Thyroid gland (tissue), 4 donors: ENCODE results near the gene L2HGDH. TPM values are rescaled to one million over a fixed set of nuclear protein-coding genes. Genes with fewer than 3 reads are reported as not detected.
A peak's percentile ranks its signal among the peaks of the same experiment; 100 is the strongest.
"Not testable (repeated sequence)": the region's sequence is repeated elsewhere in the genome, so short reads cannot be mapped to it uniquely, and the experiment has no call there.

Experiments
- DNase-seq, 2 donors: peaks; one replicate each; pipeline ENCODE4 v3.0.0-alpha.2; 2019
- H3K27ac ChIP-seq, 3 donors: fragments of 200-600 bp; sonication (generic); 1 replicate in 2 of 3; 2 replicates in 1 of 3; pipeline ENCODE4 v1.5.1; 2016 to 2019; ENCODE audit warnings: mild to moderate bottlenecking in 1 of 3, moderate library complexity in 1 of 3
- H3K27me3 ChIP-seq: fragments of 200-600 bp; sonication (generic); one replicate; pipeline ENCODE4 v1.5.1; 2019
- H3K36me3 ChIP-seq, 2 donors: fragments of 200-600 bp; sonication (generic); one replicate each; pipeline ENCODE4 v1.5.1; 2016 to 2019
- H3K4me1 ChIP-seq, 2 donors: fragments of 200-600 bp; sonication (generic); one replicate each; pipeline ENCODE4 v1.5.1; 2017 to 2019
- H3K4me3 ChIP-seq, 3 donors: fragments of 200-600 bp; sonication (generic); replicated peaks in 1 of 3; 1 replicate in 2 of 3; 2 replicates in 1 of 3; pipeline ENCODE4 v1.5.1; 2016; ENCODE audit warnings: mild to moderate bottlenecking in 1 of 3
- H3K9me3 ChIP-seq: fragments of 200-600 bp; sonication (generic); one replicate; pipeline ENCODE4 v1.5.1; 2017
- CTCF ChIP-seq, 6 experiments: fragments of 200-600 bp in 3 of 6; fragments of 450-650 bp in 3 of 6; sonication (generic) in 3 of 6; IDR thresholded peaks; one replicate each; pipeline ENCODE4 v1.5.1; 2016 to 2019; ENCODE audit warnings: antibody characterized with exemption in 6 of 6, mild to moderate bottlenecking in 2 of 6, inconsistent platforms in 1 of 6, moderate library complexity in 1 of 6
- POLR2A ChIP-seq, 2 donors: fragments of 450-650 bp; IDR thresholded peaks; one replicate each; pipeline ENCODE4 v1.6.1; 2017; ENCODE audit warnings: antibody characterized with exemption in 2 of 2, mild to moderate bottlenecking in 2 of 2, moderate library complexity in 1 of 2
- WGBS, 2 donors: methylation state at CpG; one replicate each; pipeline ENCODE4 v1.1.5; 2017; 5-methylcytosine and 5-hydroxymethylcytosine counted together
- intact Hi-C: fragments of 100-400 bp; cut with DNase I; formaldehyde crosslinking; loops from one replicate; pipeline ENCODE4 v1.15.1; 2023
- total RNA-seq, 4 donors: library from RNA; depleted of rRNA; stranded (reverse); fragments of >200 nt; gene quantifications; one replicate each; pipeline ENCODE4 v1.2.3, GENCODE V29; 2016

L2HGDH gene
- total RNA-seq, 4 donors from 2014 or later = 8.7 to 10.9 (median 9.7) TPM

- intact Hi-C loops = loop anchor here (5.0 kb wide), 1 partner anchor 211 kb away; the partner anchor contains the start of gene MAP4K5
- WGBS, 2 donors = 11 to 15% methylated on average over 9 of the region's 9 CpGs
Measured at GRCh38 chr14:50321009-50321660, 9.1 kb upstream of the L2HGDH start.

GRCh38 chr14:50320283-50320682, 8.3 kb upstream of the L2HGDH start:
- H3K4me3 ChIP-seq = no peak overlapping the region
- peak overlapping the region in 1 of 3 donors; percentile 82 for H3K27ac ChIP-seq
- H3K27me3 ChIP-seq = no peaks in the 10 kb centered on the region
- TF ChIP-seq CTCF (IDR thresholded peaks at IDR 0.05) (no peak), POLR2A (IDR thresholded peaks at IDR 0.05) (no peak)
- H3K4me1 ChIP-seq = peaks cover 5 to 8% of the 10 kb centered on the region in 2 donors
- intact Hi-C loops = loop anchor here (5.0 kb wide), 1 partner anchor 212 kb away; the partner anchor contains the start of gene MAP4K5
- peaks cover 6 to 10% of the 10 kb centered on the region in 2 donors for H3K36me3 ChIP-seq
- H3K9me3 ChIP-seq = no peaks in the 10 kb centered on the region
- no peak for DNase-seq
- 61 to 75% methylated on average over 8 of the region's 8 CpGs for WGBS, 2 donors

More at GRCh38 chr14:50321009-50321660, 9.1 kb upstream of the L2HGDH start:
- Histone ChIP-seq H3K27me3 (no peaks in the 10 kb centered on the region), H3K9me3 (no peaks in the 10 kb centered on the region), H3K27ac (peak overlapping the region; percentile 7 to 82 (median 69)), H3K36me3 (peaks cover 9 to 10% of the 10 kb centered on the region in 2 donors), H3K4me3 (no peak overlapping the region), H3K4me1 (peaks cover 5 to 8% of the 10 kb centered on the region in 2 donors)
- peak; percentile 64 to 65 for DNase-seq
- TF ChIP-seq CTCF (IDR thresholded peaks at IDR 0.05) = peak; percentile 70 to 86 (median 84)
- peak in 1 of 2 donors; percentile 10 for TF ChIP-seq POLR2A (IDR thresholded peaks at IDR 0.05)

GRCh38 chr14:50319721-50320120, 7.7 kb upstream of the L2HGDH start:
- intact Hi-C loops = loop anchor here (5.0 kb wide), 1 partner anchor 213 kb away; the partner anchor contains the start of gene MAP4K5
- Histone ChIP-seq H3K36me3 (peaks cover 2 to 5% of the 10 kb centered on the region in 2 donors), H3K27me3 (no peaks in the 10 kb centered on the region), H3K27ac (peak overlapping the region in 1 of 3 donors; percentile 82), H3K9me3 (no peaks in the 10 kb centered on the region), H3K4me1 (peaks cover 5 to 8% of the 10 kb centered on the region in 2 donors), H3K4me3 (no peak overlapping the region)
- TF ChIP-seq POLR2A (IDR thresholded peaks at IDR 0.05) = no peak
- no peak for TF ChIP-seq CTCF (IDR thresholded peaks at IDR 0.05)
- no peak for DNase-seq
- WGBS, 2 donors = 98% methylated on average over 2 of the region's 2 CpGs

GRCh38 chr14:50319293-50319692, 7.3 kb upstream of the L2HGDH start:
- 83 to 93% methylated on average over 1 of the region's 1 CpG for WGBS, 2 donors
- Histone ChIP-seq H3K4me1 (peaks cover 5 to 8% of the 10 kb centered on the region in 2 donors), H3K36me3 (peaks cover 0 to under 1% of the 10 kb centered on the region in 2 donors), H3K9me3 (no peaks in the 10 kb centered on the region), H3K27ac (peak overlapping the region in 1 of 3 donors; percentile 82), H3K27me3 (no peaks in the 10 kb centered on the region), H3K4me3 (no peak overlapping the region)
- DNase-seq = no peak
- TF ChIP-seq POLR2A (IDR thresholded peaks at IDR 0.05) (no peak), CTCF (IDR thresholded peaks at IDR 0.05) (no peak)
- intact Hi-C loops = no loop called here

GRCh38 chr14:50318031-50318626, 6.1 kb upstream of the L2HGDH start:
- intact Hi-C loops = no loop called here

GRCh38 chr14:50314098-50314497, 2.1 kb upstream of the L2HGDH start:
- H3K27ac ChIP-seq, H3K4me3 ChIP-seq, DNase-seq, H3K9me3 ChIP-seq, intact Hi-C loops, H3K4me1 ChIP-seq, H3K27me3 ChIP-seq, H3K36me3 ChIP-seq: not testable (repeated sequence)
- 95 to 99% methylated on average over 3 of the region's 3 CpGs for WGBS, 2 donors

More at GRCh38 chr14:50318031-50318626, 6.1 kb upstream of the L2HGDH start:
- Histone ChIP-seq H3K4me3 (no peak overlapping the region), H3K9me3 (no peaks in the 10 kb centered on the region), H3K27me3 (no peaks in the 10 kb centered on the region), H3K27ac (no peak overlapping the region), H3K4me1 (peaks cover 9 to 13% of the 10 kb centered on the region in 2 donors), H3K36me3 (no peaks in the 10 kb centered on the region)
- DNase-seq = no peak
- no peak for TF ChIP-seq POLR2A (IDR thresholded peaks at IDR 0.05)
- TF ChIP-seq CTCF (IDR thresholded peaks at IDR 0.05) = peak; percentile 33 to 71 (median 54)
- WGBS, 2 donors = 45 to 55% methylated on average over 4 of the region's 4 CpGs
